GM21723 (cell line): ENCODE results near the gene NLRX1.
"Not testable (repeated sequence)": the region's sequence is repeated elsewhere in the genome, so short reads cannot be mapped to it uniquely, and the experiment has no call there.

ENCODE experiments used
- ATAC-seq: cut with Tn5 transposase; IDR thresholded peaks from one replicate; pipeline ENCODE4 v1.9.1; 2021; ENCODE audit warnings: mild to moderate bottlenecking, moderate library complexity; ENCODE audit not compliant: unreplicated experiment

The NLRX1 gene

DNA sequence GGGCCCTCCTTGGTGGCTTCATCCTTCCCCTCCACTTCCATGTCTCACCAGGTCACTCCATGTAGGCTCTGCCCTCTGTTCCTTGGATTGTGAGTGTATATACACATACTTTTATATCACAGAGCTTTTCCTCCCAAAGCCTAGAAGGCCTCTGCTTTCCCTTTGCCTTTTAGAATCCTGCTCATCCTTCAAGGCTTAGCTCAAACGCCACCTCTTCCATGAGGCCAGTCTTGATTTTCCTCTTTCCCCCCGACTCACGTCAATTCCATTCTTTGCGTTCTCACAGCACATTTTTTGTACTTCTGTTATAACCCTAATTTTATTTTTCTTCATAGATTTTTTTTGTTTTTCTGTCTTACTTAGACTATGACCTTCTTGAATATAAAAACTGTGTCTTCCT is 15.9 kb upstream of the NLRX1 start:
- ATAC-seq: no peak

DNA sequence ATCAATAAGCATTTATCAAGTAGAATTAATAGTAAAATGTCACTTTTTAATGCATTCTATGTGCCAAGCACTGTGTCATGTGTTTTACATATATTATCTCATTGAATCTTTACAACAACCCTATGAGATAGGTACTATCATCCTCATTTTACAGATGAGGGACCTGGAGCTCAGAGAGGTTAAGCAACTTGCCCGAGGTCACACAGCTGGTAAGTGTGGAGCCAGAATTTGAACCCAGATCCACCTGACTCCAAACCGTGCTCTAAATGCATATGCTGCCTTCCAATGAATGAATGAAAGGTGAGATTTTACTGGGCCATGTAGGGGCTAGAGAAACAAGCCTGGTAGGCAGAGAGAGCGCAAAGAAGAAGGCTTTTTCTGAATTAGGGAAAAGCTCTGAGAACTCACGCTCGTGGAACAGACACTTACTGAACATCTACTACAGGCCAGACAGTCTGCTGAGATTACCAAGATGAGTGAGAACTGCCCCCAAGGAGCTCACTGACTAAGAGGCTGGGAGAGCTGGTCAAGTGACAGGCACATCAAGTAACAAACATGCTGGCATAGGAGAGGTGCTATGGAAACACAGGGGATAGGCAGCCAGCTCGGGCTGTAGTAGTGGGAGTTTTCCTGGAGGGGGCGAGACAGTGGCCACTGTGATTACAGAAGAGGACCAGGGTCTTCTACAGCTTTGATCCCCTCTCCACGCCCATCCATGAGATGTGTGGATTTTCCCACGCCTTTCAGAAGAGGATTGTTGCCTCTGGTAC is 15.3 kb upstream of the NLRX1 start:
- ATAC-seq: no peak

DNA sequence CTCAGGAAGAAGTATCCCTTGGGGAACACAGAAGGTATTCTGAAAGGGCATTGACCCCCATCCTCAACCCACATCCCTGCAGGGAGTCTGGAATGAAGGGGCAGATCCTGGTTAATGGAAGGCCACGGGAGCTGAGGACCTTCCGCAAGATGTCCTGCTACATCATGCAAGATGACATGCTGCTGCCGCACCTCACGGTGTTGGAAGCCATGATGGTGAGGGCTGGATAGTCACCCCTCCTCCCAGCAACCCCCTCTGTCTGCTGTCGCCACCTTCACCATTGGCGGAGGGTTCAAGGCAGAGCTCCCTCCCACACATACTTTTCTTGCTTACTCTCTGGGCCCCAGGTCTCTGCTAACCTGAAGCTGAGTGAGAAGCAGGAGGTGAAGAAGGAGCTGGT is 14.3 kb upstream of the NLRX1 start:
- ATAC-seq: no peak

DNA sequence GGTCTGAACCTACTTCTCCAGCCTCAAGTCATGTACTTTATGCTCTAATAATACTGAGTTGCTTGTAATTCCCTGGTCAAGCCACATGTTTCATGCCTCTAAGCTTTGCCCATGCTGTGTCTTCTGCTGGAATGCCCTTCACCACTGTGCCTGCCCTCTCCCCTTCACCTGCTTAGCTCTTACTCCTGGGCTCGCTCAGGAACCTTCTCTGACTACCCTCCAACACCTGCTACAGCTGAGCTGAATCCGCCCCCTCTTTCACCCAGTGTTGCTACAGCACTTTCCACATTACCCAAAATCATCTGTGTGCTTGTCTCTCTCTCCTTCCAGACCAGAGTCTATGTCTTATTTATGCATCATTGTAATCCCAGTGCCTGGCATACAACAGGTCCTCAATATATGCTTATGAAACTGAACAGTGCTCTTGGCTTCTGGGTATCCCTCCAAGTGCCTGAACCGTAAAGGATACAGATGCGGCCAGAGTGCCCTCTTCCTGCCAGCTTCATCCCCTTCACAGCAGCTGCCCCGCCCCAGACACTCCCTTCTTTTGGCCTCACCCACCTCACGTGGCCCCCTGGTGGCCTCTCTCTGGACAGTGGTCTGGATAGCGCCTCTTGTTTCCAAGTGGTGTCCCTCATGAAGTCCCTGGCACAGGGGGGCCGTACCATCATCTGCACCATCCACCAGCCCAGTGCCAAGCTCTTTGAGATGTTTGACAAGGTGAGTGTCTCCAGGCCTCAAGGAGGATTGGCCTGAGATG is 12.6 kb upstream of the NLRX1 start:
- ATAC-seq: no peak

DNA sequence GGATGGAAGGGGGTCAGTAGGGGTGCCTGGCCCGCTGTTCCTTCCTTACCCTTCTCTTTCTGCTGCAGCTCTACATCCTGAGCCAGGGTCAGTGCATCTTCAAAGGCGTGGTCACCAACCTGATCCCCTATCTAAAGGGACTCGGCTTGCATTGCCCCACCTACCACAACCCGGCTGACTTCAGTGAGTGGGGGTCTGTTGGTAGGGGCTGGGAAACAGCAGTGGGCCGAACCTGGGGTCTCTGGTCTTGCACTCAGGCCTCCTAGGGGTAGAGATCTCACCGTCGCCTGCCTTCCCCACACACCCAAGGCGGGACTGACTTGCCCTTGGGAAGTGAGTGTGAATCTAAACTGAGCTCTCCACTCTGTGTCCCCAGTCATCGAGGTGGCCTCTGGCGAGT is 12.0 kb upstream of the NLRX1 start:
- no peak for ATAC-seq

DNA sequence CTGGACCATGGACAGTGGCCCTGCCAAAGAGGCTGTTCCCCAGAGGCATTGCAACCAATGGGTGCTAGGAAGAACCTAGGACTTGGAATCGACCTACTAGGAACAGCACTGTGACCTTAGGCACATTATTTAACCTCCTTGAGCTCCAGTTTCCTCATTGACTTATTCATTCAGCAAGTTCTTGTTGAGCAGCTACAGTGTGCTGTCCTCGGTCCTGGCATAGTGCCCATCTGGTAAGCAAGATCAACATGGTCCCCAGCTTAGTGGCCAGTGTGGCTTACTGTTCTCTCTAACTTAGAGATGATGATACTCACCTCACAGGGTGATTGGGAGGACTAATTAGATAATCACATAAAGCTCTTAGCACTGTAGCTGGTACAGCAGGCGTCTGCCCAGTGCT is 11.5 kb upstream of the NLRX1 start:
- ATAC-seq: no peak

DNA sequence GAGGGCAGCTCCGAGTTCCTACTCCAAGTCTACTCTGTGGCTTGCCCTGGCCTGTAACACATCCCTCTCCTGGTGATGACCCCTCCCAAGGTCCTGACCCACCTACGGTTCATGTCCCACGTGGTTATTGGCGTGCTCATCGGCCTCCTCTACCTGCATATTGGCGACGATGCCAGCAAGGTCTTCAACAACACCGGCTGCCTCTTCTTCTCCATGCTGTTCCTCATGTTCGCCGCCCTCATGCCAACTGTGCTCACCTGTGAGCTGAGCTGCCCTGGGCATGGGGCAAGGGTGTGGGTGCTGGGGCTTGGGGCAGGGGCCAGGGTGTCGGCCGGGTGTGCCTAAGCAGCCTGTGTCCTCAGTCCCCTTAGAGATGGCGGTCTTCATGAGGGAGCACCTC is 10.1 kb upstream of the NLRX1 start:
- ATAC-seq: no peak

DNA sequence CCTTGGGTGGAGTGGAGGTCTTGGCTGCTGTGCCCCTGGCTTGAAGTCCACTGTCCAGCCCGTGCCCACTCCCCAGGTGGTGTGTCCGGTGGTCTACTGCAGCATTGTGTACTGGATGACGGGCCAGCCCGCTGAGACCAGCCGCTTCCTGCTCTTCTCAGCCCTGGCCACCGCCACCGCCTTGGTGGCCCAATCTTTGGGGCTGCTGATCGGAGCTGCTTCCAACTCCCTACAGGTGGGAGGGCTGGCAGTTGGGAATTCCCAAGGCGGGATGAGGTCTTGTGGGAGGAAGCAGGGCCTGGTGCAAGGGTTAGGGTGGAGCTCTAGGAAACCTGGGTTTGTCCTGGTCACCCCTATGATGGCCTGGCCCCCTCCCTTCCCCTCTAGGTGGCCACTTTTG is 8.4 kb upstream of the NLRX1 start:
- ATAC-seq: no peak

DNA sequence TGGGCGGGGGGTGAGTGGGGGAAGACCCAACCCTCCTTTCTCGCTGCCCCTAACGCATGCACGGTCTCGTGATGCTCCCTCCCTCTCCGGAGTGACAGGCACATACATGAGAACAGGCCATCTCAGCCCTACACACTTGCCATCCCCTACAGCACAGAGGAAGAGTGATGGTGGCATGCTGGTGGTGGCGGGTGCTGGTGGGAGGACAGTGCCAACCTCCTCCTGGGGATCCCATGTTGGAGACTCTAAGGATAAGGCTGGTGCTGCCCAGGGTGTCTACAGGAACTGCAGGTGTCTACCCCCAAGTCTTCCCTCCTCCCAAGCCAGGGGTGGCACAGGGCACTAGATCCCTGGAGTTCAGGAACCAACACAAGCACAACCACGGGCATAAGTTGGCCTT is 6.7 kb upstream of the NLRX1 start:
- ATAC-seq: no peak

DNA sequence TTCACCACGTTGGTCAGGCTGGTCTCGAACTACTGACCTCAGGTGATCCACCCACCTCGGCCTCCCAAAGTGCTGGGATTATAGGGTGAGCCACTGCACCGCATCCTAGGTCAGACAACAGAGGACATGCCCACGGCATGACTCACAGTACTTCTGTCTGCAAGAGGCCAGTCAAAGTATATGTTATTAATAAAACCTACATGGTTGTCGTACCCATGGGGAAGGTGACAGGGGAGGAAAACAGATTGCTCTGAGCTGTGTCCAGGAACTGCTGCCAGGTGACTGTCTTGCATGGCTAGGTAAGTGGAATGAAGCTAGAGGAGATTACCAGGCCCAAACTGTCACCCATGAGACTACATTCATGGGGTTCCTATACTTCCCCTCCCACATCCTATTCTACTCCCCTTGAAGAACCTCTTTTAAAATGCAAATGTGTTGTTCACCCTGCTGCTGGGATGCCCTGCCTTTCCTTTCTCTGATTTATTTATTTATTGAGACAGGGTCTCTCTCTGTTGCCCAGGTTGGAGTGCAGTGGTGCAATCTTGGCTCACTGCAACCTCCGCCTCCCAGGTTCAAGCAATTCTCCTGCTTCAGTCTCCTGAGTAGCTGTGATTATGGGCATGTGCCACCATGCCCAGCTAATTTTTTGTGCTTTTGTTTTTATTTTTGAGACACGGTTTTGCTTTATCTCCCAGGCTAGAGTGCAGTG is 2.0 kb upstream of the NLRX1 start:
- no peak for ATAC-seq

DNA sequence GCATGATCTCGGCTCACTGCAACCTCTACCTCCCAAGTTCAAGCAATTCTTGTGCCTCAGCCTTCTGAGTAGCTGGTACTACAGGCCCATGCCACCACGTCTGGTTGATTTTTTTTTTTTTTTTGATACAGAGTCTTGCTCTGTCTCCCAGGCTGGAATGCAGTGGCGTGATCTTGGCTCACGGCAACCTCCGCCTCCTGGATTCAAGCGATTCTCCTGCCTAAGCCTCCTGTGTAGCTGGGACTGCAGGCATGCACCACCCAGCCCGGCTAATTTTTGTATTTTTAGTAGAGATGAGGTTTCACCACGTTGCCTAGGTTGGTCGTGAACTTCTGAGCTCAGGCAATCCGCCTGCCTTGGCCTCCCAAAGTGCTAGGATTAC is 1.5 kb upstream of the NLRX1 start:
- ATAC-seq: not testable (repeated sequence)

DNA sequence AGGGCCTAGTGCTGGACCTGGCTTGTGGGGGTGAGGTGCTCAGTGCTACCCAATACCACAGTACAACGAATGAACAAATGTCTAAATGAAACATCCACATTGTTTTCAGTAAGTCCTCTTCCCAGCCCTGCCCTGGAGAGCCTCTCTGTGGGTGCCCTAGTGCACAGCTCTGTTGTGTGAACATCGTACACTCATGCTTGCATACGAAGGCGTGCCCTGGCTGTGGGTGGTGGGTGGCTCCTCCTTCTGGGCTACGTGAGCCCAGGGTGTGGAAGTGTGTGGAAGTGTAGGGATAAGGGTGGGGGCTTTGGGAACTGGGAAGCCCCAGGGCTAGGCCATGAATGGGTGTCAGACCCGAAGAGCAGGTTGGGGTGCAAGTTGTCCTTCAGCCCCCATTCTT is 592 bp upstream of the NLRX1 start:
- ATAC-seq: no peak

DNA sequence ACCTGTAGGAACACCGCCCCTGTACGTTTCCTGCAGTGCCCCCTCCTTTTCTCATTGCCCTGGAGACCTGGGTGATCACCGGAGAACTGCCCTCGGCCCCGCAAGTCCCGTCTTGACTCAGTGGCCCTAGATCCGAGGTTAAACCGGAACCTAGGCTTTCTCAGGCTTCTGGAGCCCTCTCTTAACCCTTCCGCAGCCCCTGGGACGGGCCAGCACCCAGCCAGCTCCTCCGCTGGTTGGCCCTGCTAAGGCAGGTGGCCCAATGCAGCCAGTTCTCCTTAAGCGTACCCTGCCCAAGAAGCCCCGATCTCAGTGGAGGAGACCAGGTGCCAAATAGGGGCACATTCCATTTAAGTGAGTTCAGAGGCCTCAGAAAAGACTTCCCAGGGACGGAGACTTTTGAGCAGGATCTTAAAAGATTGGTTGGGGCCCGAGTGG is 776 bp downstream of the NLRX1 start:
- ATAC-seq: peak; percentile 22

DNA sequence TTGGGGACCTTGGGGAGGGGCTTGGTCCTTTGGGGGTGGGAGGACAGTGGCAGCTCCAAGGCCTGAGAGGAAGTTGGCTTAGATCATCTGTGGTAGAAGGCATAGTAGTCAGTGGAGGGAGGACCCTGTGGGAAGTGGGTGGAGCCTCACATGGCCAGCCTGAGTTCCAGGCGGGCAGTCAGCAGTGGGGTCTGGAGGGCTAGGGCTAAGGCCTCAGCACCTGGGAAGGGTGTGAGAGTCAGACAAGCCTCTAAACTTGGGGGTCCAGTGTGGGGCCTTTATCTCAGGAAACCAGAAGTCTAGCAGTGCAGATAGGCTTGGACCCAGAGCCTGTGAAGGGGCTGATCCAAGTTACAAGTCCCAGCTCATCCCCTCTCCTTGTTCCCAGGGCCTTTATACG is 4.0 kb downstream of the NLRX1 start:
- no peak for ATAC-seq

DNA sequence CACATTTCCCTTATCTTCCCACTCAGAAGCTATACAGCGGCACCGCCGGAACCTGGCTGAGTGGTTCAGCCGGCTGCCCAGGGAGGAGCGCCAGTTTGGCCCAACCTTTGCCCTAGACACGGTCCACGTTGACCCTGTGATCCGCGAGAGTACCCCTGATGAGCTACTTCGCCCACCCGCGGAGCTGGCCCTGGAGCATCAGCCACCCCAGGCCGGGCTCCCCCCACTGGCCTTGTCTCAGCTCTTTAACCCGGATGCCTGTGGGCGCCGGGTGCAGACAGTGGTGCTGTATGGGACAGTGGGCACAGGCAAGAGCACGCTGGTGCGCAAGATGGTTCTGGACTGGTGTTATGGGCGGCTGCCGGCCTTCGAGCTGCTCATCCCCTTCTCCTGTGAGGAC is 4.9 kb downstream of the NLRX1 start:
- no peak for ATAC-seq

DNA sequence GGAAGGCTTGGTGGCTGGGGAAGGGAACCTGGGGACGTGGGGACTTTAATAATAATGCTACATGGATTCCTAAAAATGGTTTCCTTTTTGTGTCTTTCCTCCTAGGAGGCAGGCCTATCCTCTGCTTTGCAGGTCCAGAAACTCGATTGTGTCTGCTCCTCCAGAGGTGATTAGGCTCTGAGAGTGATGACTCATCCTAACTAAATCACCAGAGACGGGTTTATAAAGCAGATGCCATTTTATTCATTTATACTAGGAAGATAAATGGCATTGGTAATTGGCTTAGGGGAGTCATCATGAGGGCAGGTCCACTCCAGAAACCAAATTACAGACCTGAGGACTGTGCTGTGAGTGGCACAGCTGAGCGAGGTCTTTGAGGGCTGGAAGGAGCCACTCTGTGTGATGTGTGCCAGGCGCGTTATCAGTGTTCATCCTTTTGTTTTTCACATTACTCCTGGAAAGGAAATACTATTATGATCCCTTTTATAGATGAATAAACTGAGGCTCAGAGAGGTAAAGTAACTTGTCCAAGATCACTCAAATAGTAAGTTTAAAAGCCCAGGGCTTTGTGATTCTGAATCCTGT is 7.1 kb downstream of the NLRX1 start:
- ATAC-seq: no peak

DNA sequence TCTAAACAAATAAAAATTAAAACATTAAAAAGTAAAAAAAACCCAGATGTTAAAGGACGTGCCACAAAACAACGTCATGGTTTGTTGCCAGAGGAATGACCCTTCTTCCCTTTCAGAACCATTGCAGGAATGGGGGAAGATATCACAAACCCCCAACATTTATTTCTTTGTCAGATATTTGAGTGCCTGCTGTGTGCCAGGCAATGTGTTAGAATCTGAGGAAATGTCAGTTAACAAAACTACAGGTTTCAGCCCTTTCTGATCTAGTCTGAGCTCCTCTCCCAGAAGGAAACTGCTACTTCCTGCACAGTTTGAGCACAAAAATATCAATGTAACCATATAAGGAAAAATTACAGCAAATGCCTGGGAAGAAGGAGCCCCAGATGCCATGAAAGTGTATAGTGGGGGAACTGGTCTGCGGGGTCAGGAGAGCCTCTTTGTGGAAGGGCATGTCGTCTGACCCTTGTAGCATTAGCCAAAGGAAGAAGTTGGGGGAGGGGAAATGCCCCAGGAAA is 9.7 kb downstream of the NLRX1 start:
- no peak for ATAC-seq

DNA sequence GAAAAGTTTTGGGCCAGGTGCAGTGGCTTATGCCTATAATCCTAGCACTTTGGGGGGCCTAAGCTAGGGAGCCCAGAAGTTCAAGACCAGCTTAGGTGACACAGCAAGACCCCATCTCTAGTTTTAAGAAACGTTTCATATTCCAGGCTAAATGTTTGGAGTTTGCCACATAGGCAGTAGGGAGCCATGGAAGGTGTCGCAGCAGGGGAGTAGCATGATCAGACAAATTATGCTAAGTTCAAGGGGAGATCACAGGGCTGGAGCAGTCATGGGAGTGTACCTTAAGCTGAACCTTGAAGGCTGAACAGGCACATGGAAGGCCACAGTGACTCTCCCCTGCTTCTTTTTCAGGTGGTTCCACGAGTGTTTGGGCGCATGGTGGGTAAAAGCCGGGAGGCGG is 10.8 kb downstream of the NLRX1 start:
- ATAC-seq: no peak

DNA sequence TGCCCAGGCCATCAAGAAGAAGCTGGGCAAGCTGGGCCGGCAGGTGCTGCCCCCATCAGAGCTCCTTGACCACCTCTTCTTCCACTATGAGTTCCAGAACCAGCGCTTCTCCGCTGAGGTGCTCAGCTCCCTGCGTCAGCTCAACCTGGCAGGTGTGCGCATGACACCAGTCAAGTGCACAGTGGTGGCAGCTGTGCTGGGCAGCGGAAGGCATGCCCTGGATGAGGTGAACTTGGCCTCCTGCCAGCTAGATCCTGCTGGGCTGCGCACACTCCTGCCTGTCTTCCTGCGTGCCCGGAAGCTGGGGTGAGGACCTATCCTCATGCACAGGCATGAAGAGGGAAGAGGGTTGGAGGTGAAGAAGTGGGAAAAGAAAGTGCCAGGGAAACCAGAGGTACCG is 11.5 kb downstream of the NLRX1 start:
- ATAC-seq: no peak

DNA sequence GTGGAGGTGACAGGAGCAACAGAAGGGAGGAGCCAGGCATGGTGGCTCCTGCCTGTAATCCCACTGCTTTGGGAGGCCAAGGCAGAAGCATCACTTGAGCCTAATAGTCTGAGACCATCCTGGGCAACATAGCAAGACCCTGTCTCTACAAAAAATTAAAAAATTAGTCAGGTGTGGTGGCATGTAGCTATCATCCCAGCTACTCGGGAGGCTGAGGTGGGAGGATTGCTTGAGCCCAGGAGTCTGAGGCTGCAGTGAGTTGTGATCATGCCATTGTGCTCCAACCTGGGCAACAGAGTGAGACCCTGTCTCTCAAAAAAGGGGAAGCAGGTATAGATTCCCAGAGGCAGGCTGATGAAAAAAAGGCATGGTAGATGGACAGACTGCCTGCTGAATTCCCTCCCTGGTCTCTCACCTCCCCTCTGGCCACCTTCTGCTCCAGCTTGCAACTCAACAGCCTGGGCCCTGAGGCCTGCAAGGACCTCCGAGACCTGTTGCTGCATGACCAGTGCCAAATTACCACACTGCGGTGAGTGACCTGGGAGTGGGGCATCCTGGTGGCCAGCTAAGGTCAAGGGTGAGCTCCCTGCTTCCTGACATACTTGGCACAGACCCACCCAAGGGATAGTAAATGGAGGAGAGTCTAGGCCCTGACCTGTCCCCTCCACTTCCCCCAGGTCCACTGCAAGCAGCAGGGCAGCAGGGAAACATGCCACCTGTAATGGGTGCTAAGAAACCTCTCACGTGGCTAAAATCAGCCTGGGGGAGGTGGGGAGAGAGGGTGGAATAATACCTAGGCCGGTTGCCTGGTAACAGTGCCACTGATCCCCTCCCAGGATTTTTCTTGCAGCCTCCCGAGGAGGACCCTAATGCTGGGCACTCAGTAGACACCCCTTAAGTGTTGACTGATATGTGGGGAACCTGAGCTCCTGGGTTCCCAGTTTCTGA is 12.5 kb downstream of the NLRX1 start:
- no peak for ATAC-seq
